ENCODE data around the gene PTPRK.

Gene PTPRK

DNA sequence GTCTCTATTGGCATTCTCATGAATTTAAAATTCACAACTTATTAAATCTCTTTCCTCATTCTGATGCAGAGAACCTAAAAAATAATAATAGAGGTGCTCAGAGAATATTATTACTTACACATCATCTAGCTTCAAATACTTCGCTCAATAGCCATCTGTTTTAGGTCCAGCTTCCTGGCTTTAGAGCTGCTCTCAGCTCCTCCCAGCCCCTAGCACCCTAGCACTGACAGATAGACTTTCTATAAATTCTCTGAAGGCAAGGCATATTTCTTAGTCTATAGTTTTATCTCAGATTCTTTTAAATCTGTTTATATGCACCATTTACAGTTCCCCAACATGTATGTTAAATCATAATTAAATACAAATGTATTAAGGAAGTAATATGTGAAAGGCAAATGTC lies 281.3 kb downstream of the PTPRK start:
- DNase-seq: no peak

DNA sequence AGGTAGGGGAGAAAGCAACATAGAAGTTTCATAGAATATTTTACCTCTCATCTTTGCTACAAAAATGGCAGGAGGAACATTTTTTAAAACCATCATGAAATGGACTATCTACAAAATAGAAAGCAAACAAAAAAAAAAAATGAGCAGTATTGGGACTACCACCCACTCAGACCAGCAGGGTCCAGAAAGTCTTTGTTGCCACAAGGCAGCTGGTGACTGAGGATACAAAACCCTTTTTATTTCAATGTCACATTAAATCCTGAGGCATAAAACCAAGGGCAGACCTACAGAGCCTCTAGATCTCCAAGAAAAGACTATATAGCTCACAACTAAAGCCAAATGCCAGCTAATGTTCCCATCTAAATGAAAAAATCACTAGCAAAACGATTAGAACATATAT lies 282.2 kb downstream of the PTPRK start:
- no peak for DNase-seq

DNA sequence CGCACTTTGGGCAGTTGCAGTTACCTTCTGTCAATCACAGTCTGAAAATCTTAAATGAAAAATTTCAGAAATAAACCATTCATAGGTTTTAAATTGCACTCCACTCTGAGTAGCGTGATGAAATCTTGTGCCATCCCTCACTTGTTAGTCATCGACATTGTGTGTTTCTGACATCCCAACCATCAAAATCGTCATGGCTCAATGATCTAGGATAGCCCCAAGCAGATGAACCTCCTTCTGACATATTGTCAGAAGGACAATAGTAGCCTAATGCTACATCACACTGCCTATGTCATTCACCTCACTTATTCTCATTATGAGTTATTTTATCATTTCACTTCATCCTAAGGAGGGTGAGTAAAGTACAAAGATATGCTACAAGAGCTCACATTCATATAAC lies 284.8 kb downstream of the PTPRK start:
- no peak for DNase-seq

DNA sequence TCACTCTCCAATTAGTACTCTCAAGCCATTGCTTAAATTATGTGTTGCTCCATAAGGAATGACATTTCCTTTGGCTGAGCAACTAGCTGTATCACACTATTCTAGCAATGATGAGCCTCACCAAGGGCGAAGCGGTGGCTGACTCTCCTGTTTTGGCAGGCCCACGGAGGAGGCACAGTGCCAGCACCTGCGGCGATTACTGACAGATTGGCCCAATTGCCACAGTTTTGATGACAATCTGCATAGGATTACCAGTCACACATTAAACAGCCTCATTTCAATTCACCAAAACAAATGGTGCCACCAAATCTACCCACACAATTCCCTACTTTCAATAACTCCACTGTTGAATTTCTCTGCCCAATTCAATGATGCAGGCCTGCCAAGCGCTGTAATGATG lies 286.9 kb downstream of the PTPRK start:
- DNase-seq: no peak

DNA sequence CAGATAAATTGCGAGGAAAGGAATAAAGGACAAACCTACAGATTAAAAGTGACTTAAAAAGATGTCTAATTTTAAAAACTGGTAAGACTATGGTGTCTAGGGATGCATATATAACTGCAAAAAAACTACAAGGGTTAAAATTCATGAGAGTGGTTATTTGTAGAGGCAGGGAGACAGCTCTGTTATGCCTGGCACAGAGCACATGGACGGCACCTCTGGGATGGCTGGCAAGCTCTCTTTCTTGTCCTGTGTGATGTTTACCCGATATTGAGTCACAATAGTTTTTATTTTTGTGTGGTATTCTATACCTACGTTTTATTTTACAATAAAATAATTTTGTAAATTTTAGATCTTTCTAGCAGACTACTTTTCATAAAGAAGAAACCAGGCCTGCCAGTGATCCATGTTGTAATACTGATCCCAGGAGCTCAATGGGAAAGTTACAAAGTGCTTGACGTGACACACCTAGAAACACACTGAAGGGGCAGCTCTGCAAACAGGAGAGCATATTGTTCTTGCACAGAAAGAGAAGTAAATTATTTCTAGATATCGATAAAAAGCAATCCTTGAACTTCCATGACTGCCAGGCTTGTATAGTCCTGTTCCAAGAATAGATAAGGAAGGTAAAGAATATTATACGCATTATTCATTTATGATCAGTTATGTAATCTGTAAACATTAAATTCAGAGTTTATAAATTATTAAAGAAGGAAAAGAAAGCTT lies 290.0 kb downstream of the PTPRK start:
- no peak for DNase-seq

DNA sequence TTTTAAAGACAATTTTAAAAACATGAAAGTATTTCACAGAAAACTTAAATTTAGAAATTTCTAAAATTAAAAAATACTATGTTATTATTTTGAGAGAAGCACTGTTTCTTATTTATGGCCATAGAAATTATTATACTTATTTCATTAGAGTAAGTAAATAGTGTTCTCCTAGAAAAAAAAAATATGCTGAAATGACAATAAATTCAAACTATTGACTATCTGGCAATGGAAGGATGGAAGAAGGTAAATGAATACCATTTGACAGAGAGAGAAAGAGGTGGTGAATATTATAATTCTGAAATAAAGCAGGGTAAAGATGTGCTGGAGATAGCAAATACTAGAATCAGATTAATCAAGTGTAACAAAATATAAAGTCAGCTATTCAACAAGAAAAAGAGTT lies 294.8 kb downstream of the PTPRK start:
- DNase-seq: no peak

DNA sequence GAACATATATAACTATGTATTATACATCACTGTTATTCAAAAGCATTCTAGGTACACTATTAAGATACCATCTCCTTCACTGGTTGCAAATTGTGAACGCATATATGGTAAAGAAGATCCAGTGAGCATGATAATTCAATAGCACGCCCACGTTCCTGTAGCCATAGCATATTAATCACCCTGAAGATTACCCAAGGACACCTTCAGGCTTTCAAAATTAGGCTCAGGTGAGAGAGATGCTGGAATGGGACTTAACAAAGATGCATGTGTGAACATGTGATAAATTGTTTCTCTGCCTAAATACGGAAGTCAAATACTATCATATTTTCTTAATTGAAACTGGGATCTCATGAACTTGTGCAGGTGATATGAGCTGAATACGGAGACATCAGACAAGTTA lies 303.5 kb downstream of the PTPRK start:
- no peak for DNase-seq

DNA sequence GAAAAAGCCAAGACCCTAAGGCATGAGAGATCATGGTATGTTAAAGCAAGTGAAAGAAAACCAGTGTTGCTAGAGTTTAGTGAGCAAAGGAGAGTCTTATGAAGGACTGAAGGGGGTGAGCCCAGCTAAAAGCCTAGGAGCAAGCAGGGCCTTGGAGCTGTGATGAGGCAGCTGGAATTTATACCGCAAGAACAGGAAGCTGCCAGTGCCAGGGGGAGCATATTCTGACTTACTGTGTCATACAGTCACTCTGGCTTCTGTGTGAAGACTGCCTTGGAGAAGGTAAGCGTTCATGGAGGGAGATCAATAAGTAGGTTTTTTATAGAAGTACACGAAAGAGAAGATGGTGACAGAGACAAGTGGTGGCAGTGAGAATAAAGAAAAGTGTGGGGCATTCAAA lies 310.6 kb downstream of the PTPRK start:
- DNase-seq: no peak

DNA sequence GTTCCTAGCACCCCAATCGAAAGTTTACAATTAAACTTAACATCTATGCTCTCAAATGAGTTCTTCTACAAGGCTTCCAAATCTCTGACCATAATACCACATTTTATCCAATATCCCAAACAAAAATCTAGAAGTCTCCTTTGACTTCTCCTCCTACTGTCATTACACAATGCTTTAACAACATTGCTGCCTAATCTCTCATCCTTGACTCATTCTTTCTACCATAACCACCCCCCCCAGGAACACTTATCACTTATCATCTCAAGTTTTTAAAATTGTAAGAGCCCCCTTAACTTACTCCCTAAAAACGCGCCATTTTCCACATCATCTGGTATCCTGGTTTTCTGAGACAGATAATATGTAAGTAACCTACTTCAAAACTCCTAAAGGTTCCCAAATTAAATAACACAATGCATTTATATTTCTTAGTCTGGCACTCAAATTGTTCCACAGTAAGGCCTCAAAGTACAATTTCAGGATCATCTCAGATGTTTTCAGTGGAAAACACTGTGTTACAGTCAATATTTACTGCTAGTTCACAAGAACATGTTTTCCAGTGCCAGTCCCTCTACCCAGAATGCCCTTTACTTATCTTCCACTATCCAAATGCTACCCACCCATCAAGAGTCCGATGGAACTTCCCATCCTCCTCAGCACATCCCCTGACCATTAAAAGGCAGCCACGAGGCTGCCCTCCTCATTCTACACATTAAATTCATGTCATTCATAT lies 311.4 kb downstream of the PTPRK start:
- DNase-seq: no peak

DNA sequence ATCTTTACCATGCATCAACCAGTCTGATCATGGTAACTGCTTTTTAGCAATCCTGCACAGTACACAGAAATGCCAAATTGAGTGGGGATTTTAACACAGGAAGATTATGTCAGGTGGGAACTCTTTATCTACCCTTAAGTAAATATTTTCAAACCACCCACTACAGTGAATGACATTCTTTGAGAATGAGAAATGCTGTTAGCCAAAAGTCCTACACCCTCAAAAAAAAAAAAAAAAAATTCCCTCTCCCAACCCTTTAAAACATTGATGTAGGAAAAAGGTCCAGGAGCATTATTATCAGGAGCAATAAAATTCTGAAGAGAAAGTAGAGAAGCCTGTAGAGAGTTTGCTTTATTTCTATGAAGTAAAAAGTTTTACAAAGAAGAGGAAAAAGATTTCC lies 312.3 kb downstream of the PTPRK start:
- no peak for DNase-seq

DNA sequence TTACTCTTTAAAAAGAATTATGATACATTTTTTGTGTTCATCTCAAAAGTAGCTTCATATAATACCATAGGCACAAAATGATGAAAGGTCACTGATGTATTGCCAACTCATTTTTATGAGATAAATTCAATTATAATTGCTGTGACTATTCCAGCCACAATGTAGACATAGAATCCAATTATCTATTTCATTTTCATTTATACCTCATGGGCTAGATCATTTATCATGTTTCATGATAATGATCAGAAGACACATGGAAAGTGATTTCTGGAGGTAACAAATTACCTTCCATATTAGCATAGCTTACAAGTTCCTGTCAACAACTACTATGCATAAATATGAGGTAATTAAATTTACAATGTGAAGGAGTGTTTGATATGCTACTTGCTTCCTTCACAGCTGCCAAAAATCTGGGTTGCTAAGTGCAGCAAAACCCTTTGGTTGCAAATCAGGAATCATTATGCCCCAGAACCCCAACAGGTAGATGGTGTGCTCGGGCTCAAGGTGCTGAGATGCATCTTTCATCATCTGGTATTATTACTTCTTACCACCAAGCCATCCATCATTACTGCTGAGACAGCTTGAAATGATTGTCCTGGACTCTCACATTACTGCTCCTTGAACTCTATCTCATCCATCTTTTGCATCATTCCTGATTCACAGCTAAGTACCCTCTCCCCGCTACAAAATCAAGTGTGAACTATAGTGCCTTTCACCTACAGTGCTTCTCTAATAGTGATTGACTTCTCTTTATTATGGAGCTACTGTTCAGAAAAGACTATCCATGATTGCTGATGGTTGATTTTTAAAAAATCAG lies 313.6 kb downstream of the PTPRK start:
- DNase-seq: no peak

DNA sequence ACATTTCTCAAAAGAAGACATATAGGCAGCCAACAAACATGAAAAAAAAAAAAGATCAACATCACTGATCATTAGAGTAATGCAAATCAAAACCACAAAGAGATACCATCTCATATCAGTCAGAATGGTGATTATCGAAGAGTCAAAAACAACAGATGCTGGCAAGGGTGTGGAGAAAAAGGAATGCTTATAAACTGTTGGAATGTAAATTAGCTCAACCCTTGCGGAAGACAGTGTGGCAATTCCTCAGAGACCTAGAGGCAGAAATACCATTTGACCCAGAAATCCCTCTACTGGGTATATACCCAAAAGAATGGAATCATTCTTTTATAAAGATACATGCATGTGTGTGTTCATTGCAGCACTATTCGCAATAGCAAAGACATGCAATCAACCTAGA lies 315.8 kb downstream of the PTPRK start:
- DNase-seq: no peak

DNA sequence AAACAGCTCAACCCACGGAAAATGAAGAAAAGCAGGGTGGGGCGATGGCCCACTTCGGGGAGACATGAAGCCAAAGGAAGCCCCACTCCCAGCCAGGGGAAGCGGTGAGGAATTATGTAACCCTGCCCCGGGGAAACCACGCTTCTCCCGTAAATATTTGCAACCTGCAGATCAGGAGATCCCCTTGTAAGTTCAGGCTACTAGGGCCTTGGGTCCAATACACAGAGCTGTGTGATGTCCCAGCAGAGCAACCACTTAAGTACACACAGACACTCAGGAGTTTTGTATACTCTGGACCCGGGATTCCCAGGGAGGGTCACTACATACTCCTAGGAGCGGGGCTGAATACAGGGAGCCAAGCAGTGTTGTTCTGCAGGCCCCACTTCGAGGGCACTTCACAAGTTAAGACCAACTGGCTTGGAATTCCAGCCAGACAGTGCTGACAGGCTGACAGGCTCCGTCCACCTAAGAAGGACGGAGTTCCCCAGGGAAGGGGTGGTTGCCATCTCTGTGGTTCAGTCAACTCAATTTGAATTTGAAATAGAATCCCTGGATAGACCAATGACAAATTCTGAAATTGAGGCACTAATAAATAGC lies 318.1 kb downstream of the PTPRK start:
- no peak for DNase-seq

DNA sequence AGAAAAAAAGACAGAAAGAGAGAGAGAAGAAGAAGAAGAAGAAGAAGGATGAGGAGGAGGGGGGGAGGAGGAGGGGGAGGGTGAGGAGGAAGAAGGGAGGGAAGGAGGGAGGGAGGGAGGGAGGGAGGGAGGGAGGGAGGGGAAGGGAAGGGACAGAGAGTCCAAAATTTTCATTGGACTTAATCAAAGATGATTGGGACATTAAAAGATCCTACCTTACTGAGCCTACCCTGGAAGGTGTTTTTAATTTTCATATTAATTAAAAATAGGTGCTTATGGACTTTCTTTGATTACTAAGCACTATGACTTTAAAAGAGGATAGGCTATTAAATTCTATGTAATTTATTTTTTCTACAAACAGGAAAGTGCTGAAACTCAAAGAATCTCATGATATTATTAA lies 319.6 kb downstream of the PTPRK start:
- DNase-seq: no peak

DNA sequence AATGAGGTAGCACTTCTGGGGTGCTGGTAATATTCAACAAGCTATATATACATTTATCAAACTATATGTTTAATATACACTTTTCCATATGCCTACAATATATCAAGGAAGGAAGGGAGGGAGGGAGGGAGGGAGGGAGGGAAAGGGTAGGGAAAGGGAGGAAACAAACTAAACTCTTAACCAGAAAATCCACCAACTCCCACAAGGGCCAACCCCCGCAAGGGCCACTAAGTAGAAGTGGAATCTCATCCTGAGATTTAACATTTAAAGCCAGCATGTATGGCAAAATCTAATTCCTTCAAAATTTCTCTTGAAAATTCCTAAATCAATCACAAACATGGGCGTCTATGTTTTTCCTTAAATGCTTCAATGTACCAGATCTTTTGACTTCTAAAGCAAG lies 320.9 kb downstream of the PTPRK start:
- DNase-seq: no peak

DNA sequence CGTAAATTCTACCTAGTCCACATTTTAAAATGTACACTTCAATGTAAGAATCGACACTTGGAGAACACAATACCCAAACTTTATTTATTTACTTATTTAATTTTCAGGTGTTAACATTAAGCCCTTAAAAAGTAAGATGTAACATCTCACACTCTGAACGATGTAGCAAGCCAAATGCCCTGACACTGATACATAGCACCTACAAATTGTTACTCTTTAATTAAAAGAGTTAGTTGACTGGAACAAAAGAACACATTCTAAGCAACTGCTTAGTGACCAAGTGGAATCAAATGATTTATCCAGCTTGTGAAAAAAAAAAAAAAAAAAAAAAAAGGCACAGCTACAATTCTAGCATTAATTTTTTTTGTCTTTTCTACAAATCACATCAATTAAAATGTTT lies 327.4 kb downstream of the PTPRK start:
- DNase-seq: no peak

DNA sequence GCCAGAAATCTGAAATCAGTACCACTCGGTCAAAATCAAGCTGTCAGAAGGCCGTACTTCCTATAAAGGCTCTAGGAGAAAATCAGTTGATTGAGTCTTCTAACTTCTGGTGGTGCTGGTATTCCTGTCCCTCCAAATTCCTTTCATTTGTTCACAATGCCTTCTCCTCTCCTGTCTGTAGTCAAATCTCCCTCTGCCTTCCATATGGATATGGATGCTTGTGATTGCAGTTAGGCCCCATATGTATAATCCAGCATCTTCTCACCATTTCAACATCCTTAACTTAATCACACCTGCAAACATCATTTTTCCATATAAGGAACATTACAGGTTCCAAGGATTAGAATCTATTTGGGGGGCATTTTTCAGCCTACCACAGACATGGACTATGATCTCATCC lies 331.7 kb downstream of the PTPRK start:
- no peak for DNase-seq

DNA sequence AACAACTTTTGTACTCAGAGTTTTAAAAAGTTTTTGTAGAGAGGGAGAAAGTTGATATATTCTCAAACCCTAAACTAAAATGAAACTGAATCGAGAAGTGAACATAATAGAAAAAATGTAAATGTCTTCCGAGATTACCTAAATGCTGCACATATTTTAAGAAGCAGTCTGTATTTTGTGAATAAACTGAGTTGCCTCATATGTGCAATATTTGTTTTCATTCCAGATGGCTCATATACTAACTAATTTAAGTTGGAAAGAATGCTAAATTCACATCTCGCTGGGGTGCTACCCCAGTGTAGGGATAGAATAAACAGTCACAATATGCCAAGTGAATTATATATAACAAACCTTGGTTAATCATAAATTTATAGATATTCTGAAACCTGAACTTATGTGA lies 333.7 kb downstream of the PTPRK start:
- DNase-seq: no peak

DNA sequence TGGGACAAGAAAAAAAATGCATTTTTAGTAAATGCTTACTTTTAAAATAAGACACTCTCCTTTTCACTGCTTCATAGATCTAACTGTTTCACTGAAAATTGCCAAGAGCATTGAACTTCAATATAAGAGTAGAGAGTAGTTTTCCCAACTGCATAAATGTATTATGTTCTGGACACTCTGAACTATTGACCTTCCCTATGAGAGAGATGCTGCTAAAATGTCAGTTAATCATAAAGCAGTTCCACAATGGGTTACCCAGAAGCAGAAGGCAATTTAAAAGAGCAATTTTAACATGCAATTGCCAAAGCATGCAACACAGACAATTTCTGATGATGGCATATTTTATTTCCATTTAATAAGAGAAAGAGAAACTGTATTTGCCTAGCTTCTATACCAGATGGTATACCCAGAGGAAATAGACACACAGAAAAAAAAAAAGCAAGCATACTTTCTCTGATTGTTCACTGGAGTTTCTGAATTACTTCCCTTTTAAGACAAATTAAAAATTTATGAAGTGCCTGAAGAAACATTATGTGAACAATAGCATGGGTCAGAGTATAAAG lies 340.4 kb downstream of the PTPRK start:
- no peak for DNase-seq

DNA sequence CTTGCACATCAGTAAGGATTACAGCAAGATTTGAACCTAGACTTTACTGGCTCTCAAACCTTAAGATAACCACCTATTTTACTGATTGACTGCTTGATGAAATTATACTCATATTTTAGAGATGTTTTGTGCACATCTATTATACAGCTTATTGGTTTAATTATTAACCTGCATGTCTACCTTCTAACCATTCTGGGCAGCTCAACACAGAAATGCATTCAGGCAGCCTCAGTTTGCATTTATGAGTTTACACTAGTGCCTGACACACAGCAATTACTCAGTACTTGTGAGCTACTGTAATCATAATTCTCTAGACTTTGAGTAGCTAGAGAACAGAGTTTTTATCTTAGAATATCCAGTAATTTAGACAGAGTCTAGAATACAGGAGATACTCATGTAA lies 345.7 kb downstream of the PTPRK start:
- DNase-seq: no peak

DNA sequence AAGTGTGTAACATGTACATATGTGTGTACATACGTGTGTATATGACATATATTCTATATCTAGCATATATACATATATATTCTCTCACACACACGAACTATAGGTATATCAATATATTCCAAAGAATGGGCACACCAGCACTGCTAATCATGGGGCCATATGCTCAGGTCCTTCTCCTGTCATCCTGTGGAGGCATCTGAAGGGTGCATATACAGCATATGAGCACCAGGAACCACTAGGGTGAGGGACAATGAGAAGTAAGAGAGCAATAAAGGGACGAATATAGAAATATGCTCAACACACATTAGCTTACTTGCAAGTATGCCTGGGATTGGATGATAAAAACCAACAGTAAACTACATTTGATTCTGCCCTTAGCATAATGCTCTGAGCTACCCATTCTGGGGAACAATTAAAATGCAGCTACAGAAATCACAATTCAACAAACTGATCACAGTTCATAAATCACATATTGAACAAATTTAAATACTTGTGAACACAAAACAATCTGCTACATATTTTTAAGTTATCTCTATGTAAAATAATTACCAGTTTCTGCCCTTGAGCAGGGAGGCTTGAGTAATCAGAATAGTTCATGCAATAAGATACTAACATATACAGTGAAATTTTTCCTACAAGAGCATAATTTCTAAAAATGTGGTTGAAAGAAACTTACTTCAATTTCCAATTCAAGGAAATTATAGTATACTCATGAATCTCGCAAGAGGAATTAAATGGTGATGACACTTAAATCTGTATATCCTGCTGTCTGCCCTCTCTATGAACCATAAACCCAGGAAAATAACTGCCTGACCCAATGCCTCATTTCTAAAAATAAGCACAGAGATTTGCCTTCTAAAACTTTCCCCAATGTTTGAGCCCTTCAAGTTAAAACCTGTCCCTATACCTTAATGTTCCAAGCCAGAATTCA lies 347.4 kb downstream of the PTPRK start:
- no peak for DNase-seq

DNA sequence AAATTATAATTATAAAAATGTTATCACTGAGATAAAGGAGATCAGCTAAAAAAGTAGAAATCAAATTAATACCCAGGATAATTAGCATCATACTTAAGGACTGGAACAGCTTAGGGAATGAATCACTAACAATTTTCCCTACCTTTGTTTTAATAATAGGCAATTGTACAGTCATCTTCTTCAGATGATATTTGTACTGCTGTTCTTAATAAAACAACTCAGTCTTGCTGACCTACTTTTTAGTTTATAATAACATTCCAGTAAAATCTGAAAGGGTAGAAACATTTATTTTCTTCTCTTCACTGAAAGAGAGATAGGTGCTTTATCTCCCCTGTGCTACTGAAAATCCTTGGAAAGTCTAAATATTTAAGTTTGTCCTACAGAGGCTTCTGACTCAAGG lies 348.3 kb downstream of the PTPRK start:
- DNase-seq: no peak

All from activated CD4-positive, alpha-beta T cell treated with anti-CD3 and anti-CD28 coated beads for 1 hour (primary cell).